Esophagus squamous epithelium (tissue), 5 donors: ENCODE measurements around the gene BICC1. TPM values are rescaled to one million over a fixed set of nuclear protein-coding genes. Genes with fewer than 3 reads are reported as not detected.

Source experiments
- DNase-seq: peaks from one replicate; lab custom pipeline; 2025; lab: John Stamatoyannopoulos, UW
- H3K27ac ChIP-seq, 4 donors: fragments of 200-600 bp; sonication (generic); one replicate each; pipeline ENCODE4 v1.5.1; 2016 to 2019; ENCODE audit warnings: mild to moderate bottlenecking in 1 of 4
- H3K27me3 ChIP-seq, 4 donors: fragments of 200-600 bp; sonication (generic); 1 replicate in 3 of 4; 2 replicates in 1 of 4; pipeline versions ENCODE4 v1.5.1 to v1.6.0; 2017 to 2021; ENCODE audit warnings: antibody characterized with exemption in 1 of 4
- H3K36me3 ChIP-seq, 3 donors: fragments of 200-600 bp; sonication (generic); one replicate each; pipeline ENCODE4 v1.5.1; 2016 to 2019
- H3K4me1 ChIP-seq, 3 donors: fragments of 200-600 bp; sonication (generic); one replicate each; pipeline ENCODE4 v1.5.1; 2017 to 2019
- H3K4me3 ChIP-seq, 4 donors: fragments of 200-600 bp; sonication (generic); 1 replicate in 3 of 4; 2 replicates in 1 of 4; pipeline ENCODE4 v1.5.1; 2016 to 2019; ENCODE audit warnings: mild to moderate bottlenecking in 2 of 4, moderate library complexity in 1 of 4
- H3K9me3 ChIP-seq, 3 donors: fragments of 200-600 bp; sonication (generic); one replicate each; pipeline ENCODE4 v1.5.1; 2016 to 2019
- CTCF ChIP-seq, 6 experiments: fragments of 450-650 bp in 4 of 6; fragments of 200-600 bp in 2 of 6; sonication (generic) in 2 of 6; IDR thresholded peaks; one replicate each; pipeline ENCODE4 v1.5.1; 2016 to 2019; ENCODE audit warnings: antibody characterized with exemption in 6 of 6, mild to moderate bottlenecking in 4 of 6, moderate library complexity in 4 of 6
- POLR2A ChIP-seq, 4 donors: fragments of 450-650 bp; IDR thresholded peaks; one replicate each; pipeline ENCODE4 v1.6.1; 2017; ENCODE audit warnings: antibody characterized with exemption in 4 of 4, mild to moderate bottlenecking in 4 of 4, moderate library complexity in 3 of 4
- WGBS, 2 donors: methylation state at CpG; one replicate each; pipeline ENCODE4 v1.1.5; 2018; 5-methylcytosine and 5-hydroxymethylcytosine counted together
- intact Hi-C: fragments of 100-400 bp; cut with DNase I; formaldehyde crosslinking; loops from one replicate; pipeline ENCODE4 v1.15.0; 2022
- total RNA-seq, 4 donors: library from RNA; depleted of rRNA; stranded (reverse); fragments of >200 nt; gene quantifications; one replicate each; pipeline ENCODE4 v1.1.0, GENCODE V29; 2016
- donor health status: DM: yes; HTN: yes; CAD: no.

The BICC1 gene
- total RNA-seq, 4 donors from 2014 or later = 0.11 to 8.2 (median 2.0) TPM

GRCh38 chr10:58775960-58776567 is 263.4 kb downstream of the BICC1 start:
- Histone ChIP-seq H3K27ac (no peak overlapping the region), H3K36me3 (no peaks in the 10 kb centered on the region), H3K4me3 (no peak overlapping the region), H3K9me3 (no peaks in the 10 kb centered on the region), H3K4me1 (no peaks in the 10 kb centered on the region), H3K27me3 (no peaks in the 10 kb centered on the region)
- TF ChIP-seq CTCF (IDR thresholded peaks at IDR 0.05) = no peak
- no peak for TF ChIP-seq POLR2A (IDR thresholded peaks at IDR 0.05)
- no peak for DNase-seq
- intact Hi-C loops = no loop called here
- 44 to 55% methylated on average over 4 of the region's 4 CpGs for WGBS, 2 donors

- Histone ChIP-seq H3K27me3 (no peaks in the 10 kb centered on the region), H3K9me3 (no peaks in the 10 kb centered on the region), H3K4me3 (no peak overlapping the region), H3K27ac (no peak overlapping the region), H3K4me1 (peaks cover 0 to 5% (median 0%) of the 10 kb centered on the region in 3 donors), H3K36me3 (no peaks in the 10 kb centered on the region)
- 58 to 66% methylated on average over 5 of the region's 5 CpGs for WGBS, 2 donors
- TF ChIP-seq POLR2A (IDR thresholded peaks at IDR 0.05) (no peak), CTCF (IDR thresholded peaks at IDR 0.05) (no peak)
- intact Hi-C loops = no loop called here
- DNase-seq = no peak
These were observed 264.1 kb downstream of the BICC1 start for GRCh38 chr10:58776568-58777318.

- no peak for DNase-seq
- no peak for TF ChIP-seq CTCF (IDR thresholded peaks at IDR 0.05)
- TF ChIP-seq POLR2A (IDR thresholded peaks at IDR 0.05) = no peak
- Histone ChIP-seq H3K4me1 (peaks cover 0 to 26% (median 4%) of the 10 kb centered on the region in 3 donors), H3K27ac (no peak overlapping the region), H3K36me3 (no peaks in the 10 kb centered on the region), H3K9me3 (no peaks in the 10 kb centered on the region), H3K4me3 (no peak overlapping the region), H3K27me3 (no peaks in the 10 kb centered on the region)
- 77 to 79% methylated on average over 2 of the region's 2 CpGs for WGBS, 2 donors
- intact Hi-C loops = no loop called here
These were observed 266.3 kb downstream of the BICC1 start for GRCh38 chr10:58778966-58779365.

GRCh38 chr10:58779594-58779993 is 266.9 kb downstream of the BICC1 start:
- Histone ChIP-seq H3K4me1 (peaks cover 0 to 28% (median 4%) of the 10 kb centered on the region in 3 donors), H3K27me3 (no peaks in the 10 kb centered on the region), H3K4me3 (no peak overlapping the region), H3K36me3 (no peaks in the 10 kb centered on the region), H3K9me3 (no peaks in the 10 kb centered on the region), H3K27ac (no peak overlapping the region)
- 67 to 76% methylated on average over 5 of the region's 5 CpGs for WGBS, 2 donors
- no peak for TF ChIP-seq POLR2A (IDR thresholded peaks at IDR 0.05)
- DNase-seq = no peak
- intact Hi-C loops = no loop called here

GRCh38 chr10:58780476-58780875 is 267.8 kb downstream of the BICC1 start:
- no peaks in the 10 kb centered on the region for H3K9me3 ChIP-seq
- no peaks in the 10 kb centered on the region for H3K36me3 ChIP-seq
- no peak for DNase-seq
- H3K4me1 ChIP-seq = peaks cover 0 to 28% (median 4%) of the 10 kb centered on the region in 3 donors
- no peak overlapping the region for H3K27ac ChIP-seq
- no peak overlapping the region for H3K4me3 ChIP-seq
- no peak for TF ChIP-seq POLR2A (IDR thresholded peaks at IDR 0.05)
- TF ChIP-seq CTCF (IDR thresholded peaks at IDR 0.05) = no peak
- intact Hi-C loops = no loop called here
- no peaks in the 10 kb centered on the region for H3K27me3 ChIP-seq
